HepG2 (cell line): Measurements from ENCODE around the gene FAM210A. TPM values are rescaled to one million over a fixed set of nuclear protein-coding genes. Genes with fewer than 3 reads are reported as not detected.

ENCODE experiments used
- HOXA3 ChIP-seq: sonication (generic); formaldehyde crosslinking; IDR thresholded peaks from 2 replicates; pipeline ENCODE4 v1.5.0; 2020; ENCODE audit warnings: missing genetic modification reagents
- KIAA2018 ChIP-seq: sonication (generic); formaldehyde crosslinking; IDR thresholded peaks from 2 replicates; pipeline ENCODE4 v1.5.0; 2020; ENCODE audit warnings: mild to moderate bottlenecking, missing genetic modification reagents, borderline replicate concordance
- KMT2B ChIP-seq: IDR thresholded peaks from 2 replicates; pipeline ENCODE4 v1.6.1; 2016; ENCODE audit warnings: missing genetic modification reagents, missing compliant biosample characterization
- NR0B2 ChIP-seq: sonication (generic); formaldehyde crosslinking; IDR thresholded peaks from 2 replicates; pipeline ENCODE4 v1.4.0; 2020; ENCODE audit warnings: mild to moderate bottlenecking, missing genetic modification reagents
- PBX2 ChIP-seq: IDR thresholded peaks from 2 replicates; pipeline ENCODE4 v1.6.1; 2016; ENCODE audit warnings: control low read depth
- PITX1 ChIP-seq: sonication (generic); formaldehyde crosslinking; IDR thresholded peaks from 2 replicates; pipeline ENCODE4 v1.5.1; 2020; ENCODE audit warnings: mild to moderate bottlenecking, missing genetic modification reagents
- REPIN1 ChIP-seq: sonication (generic); formaldehyde crosslinking; IDR thresholded peaks from 2 replicates; pipeline ENCODE4 v1.8.0; 2022; ENCODE audit warnings: missing genetic modification reagents, low read depth, mild to moderate bottlenecking, borderline replicate concordance
- RORA ChIP-seq: sonication (generic); formaldehyde crosslinking; IDR thresholded peaks from 2 replicates; pipeline ENCODE4 v1.5.0; 2020; ENCODE audit warnings: mild to moderate bottlenecking, missing genetic modification reagents, moderate library complexity
- SNRNP70 ChIP-seq: fragments of 200-400 bp; formaldehyde crosslinking; IDR thresholded peaks from 2 replicates; pipeline ENCODE4 v1.6.1; 2017; ENCODE audit warnings: mild to moderate bottlenecking, low read depth, low read length, moderate library complexity
- ZNF510 ChIP-seq: sonication (generic); formaldehyde crosslinking; IDR thresholded peaks from 2 replicates; pipeline ENCODE4 v1.4.0; 2020; ENCODE audit warnings: low read depth, mild to moderate bottlenecking, missing genetic modification reagents
- ZNF563 ChIP-seq: sonication (generic); formaldehyde crosslinking; IDR thresholded peaks from 2 replicates; pipeline ENCODE4 v1.8.0; 2022; ENCODE audit warnings: mild to moderate bottlenecking, moderate library complexity, missing genetic modification reagents
- ZNF687 ChIP-seq: sonication (generic); formaldehyde crosslinking; IDR thresholded peaks from 2 replicates; pipeline ENCODE4 v1.5.1; 2020; ENCODE audit warnings: mild to moderate bottlenecking, missing genetic modification reagents, moderate library complexity
- ZNF7 ChIP-seq: IDR thresholded peaks from 2 replicates; pipeline ENCODE4 v1.6.1; 2016; ENCODE audit warnings: missing biosample characterization, missing genetic modification reagents
- polyA plus RNA-seq, 8 experiments: library from polyadenylated mRNA; depleted of rRNA in 3 of 8; stranded (reverse) in 7 of 8; unstranded in 1 of 8; fragments of >200 nt; fragmentation: Illumina TruSeq in 4 of 8; extraction: Trizol in 4 of 8; gene quantifications; 2 replicates each; pipeline versions ENCODE4 v1.2.1 to v1.2.3, GENCODE V29; 2011 to 2016; ENCODE audit warnings: low read depth in 4 of 8, missing spikeins in 1 of 8, mixed read lengths in 1 of 8; ENCODE audit not compliant: insufficient read depth in 1 of 8
- total RNA-seq, 5 experiments: library from RNA; depleted of rRNA; stranded (reverse); fragments of >200 nt; fragmentation: Illumina TruSeq; extraction: Trizol; gene quantifications; 2 replicates each; pipeline ENCODE4 v1.2.3, GENCODE V29; 2016; ENCODE audit warnings: low read depth in 1 of 5

Gene FAM210A
- total and polyA plus RNA-seq, 2 of the 13 experiments (the other 11 are each of a cell fraction or from before 2014, with no cell fraction given), result 33.2 to 37.5 TPM

GRCh38 chr18:13649397-13650390, 76.7 kb downstream of the FAM210A start (continued):
- no peak for TF ChIP-seq KIAA2018 (CRISPR knock-in tag)
- peak; percentile 72 for TF ChIP-seq ZNF687 (CRISPR knock-in tag)
- no peak for TF ChIP-seq REPIN1
- no peak for TF ChIP-seq ZNF510 (CRISPR knock-in tag)
- TF ChIP-seq NR0B2 (CRISPR knock-in tag), result no peak
- TF ChIP-seq ZNF563 (CRISPR knock-in tag), result 0 out of 2 replicates have a peak, but pooled peaks have one; percentile 28
- no peak; the same call in 1 of the 2 replicates for TF ChIP-seq HOXA3 (CRISPR knock-in tag)
- TF ChIP-seq RORA, result no peak
- TF ChIP-seq PBX2 (CRISPR knock-in tag), result 0 out of 2 replicates have a peak, but pooled peaks have one; percentile 16
- no peak for TF ChIP-seq KMT2B
- no peak for TF ChIP-seq SNRNP70
- peak; percentile 89 for TF ChIP-seq ZNF7 (CRISPR knock-in tag)
- 0 out of 2 replicates have a peak, but pooled peaks have one; percentile 14 for TF ChIP-seq PITX1 (CRISPR knock-in tag)
